Measurements from ENCODE around the gene TNIK. TPM values are rescaled to one million over a fixed set of nuclear protein-coding genes. Genes with fewer than 3 reads are reported as not detected.

TNIK gene
- total and polyA plus RNA-seq, 10 donors, result 0.85 to 34.5 (median 14.1) TPM

DNA sequence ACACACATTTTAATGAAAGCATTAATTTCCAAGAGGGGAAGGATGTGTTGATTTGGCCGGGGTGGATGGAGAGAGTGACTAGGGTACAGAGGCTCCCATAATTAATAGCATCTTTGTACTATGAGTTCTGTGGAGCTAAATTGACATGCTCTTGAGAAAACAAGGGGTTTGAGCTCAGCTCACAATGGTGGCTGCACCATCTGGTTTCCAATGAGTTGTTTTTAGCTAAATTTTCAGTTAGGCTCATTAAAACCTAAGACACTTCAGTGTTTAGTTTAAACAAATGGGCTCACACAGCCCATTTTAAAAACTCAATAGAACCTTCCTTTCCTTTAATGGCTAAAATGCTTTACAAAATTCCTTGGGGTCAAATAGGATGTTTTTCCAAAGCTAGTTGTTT is 199.7 kb downstream of the TNIK start:
- H3K27ac ChIP-seq, result no peak overlapping the region
- no peaks in the 10 kb centered on the region for H3K27me3 ChIP-seq (replicated peaks in 1 of 7)
- 89 to 97% (median 94%) methylated on average over 1 of the region's 1 CpG for WGBS, 5 donors
- no peak for TF ChIP-seq POLR2AphosphoS5 (IDR thresholded peaks at IDR 0.05)
- TF ChIP-seq, protein P1, sequence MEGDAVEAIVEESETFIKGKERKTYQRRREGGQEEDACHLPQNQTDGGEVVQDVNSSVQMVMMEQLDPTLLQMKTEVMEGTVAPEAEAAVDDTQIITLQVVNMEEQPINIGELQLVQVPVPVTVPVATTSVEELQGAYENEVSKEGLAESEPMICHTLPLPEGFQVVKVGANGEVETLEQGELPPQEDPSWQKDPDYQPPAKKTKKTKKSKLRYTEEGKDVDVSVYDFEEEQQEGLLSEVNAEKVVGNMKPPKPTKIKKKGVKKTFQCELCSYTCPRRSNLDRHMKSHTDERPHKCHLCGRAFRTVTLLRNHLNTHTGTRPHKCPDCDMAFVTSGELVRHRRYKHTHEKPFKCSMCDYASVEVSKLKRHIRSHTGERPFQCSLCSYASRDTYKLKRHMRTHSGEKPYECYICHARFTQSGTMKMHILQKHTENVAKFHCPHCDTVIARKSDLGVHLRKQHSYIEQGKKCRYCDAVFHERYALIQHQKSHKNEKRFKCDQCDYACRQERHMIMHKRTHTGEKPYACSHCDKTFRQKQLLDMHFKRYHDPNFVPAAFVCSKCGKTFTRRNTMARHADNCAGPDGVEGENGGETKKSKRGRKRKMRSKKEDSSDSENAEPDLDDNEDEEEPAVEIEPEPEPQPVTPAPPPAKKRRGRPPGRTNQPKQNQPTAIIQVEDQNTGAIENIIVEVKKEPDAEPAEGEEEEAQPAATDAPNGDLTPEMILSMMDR (IDR thresholded peaks at IDR 0.05 in 8 of 11, conservative IDR thresholded peaks at IDR 0.05 in 3 of 11), result no peak
- TF ChIP-seq POLR2A (IDR thresholded peaks at IDR 0.05), result no peak
- no peak for DNase-seq
- no peak overlapping the region for H3K4me3 ChIP-seq
- H3K4me1 ChIP-seq, result peaks cover 0 to 22% (median 5%) of the 10 kb centered on the region in 6 donors
- no peaks in the 10 kb centered on the region for H3K9me3 ChIP-seq
- intact Hi-C loops (cut with DNase I; ENCODE audit: low total_unique reads), result no loop called here
- H3K36me3 ChIP-seq, result no peaks in the 10 kb centered on the region

DNA sequence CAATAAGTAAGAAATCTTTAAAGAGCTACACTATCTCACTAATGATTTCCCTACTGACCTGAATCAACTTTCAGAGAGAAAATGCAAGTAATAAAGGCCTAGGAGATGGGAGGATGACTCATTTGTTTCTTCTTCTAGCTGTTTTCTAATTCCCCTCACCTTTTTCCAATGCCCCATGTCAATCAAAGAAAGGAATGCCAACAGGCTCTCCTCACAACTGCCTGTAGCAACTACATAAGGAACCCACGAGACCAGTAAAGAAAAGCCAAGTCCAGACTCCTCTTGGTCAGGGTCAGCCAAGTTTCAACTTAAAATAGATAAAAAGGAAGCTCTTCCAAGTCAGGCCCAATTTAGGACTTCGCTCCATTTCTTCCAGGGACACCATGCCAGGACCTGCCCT is 201.9 kb downstream of the TNIK start:
- TF ChIP-seq POLR2AphosphoS5 (IDR thresholded peaks at IDR 0.05) (no peak), POLR2A (IDR thresholded peaks at IDR 0.05) (no peak)
- TF ChIP-seq, protein P1 (IDR thresholded peaks at IDR 0.05 in 8 of 11, conservative IDR thresholded peaks at IDR 0.05 in 3 of 11), result no peak
- no peak for DNase-seq
- intact Hi-C loops (cut with DNase I; ENCODE audit: low total_unique reads), result no loop called here
- WGBS, 5 donors, result 73 to 87% (median 84%) methylated on average over 2 of the region's 2 CpGs
- no peak overlapping the region for H3K4me3 ChIP-seq
- no peaks in the 10 kb centered on the region for H3K9me3 ChIP-seq
- H3K27me3 ChIP-seq (replicated peaks in 1 of 7), result no peaks in the 10 kb centered on the region
- H3K4me1 ChIP-seq, result peaks cover 0 to 32% (median 13%) of the 10 kb centered on the region in 6 donors
- peak overlapping the region in 1 of 8 donors; percentile 81 for H3K27ac ChIP-seq
- H3K36me3 ChIP-seq, result no peaks in the 10 kb centered on the region

GRCh38 chr3:171257251-171258203 is 202.7 kb downstream of the TNIK start:
- no peak for DNase-seq
- Histone ChIP-seq H3K27me3 (replicated peaks in 1 of 7) (no peaks in the 10 kb centered on the region), H3K4me1 (peaks cover 0 to 32% (median 13%) of the 10 kb centered on the region in 6 donors), H3K27ac (peak overlapping the region in 4 of 8 donors; percentile 53 to 81 (median 56)), H3K4me3 (no peak overlapping the region), H3K36me3 (no peaks in the 10 kb centered on the region), H3K9me3 (no peaks in the 10 kb centered on the region)
- WGBS, 5 donors, result 82 to 94% (median 90%) methylated on average over 7 of the region's 7 CpGs
- intact Hi-C loops (cut with DNase I; ENCODE audit: low total_unique reads), result no loop called here
- TF ChIP-seq POLR2A (IDR thresholded peaks at IDR 0.05), result no peak
- TF ChIP-seq, protein P1 (IDR thresholded peaks at IDR 0.05 in 8 of 11, conservative IDR thresholded peaks at IDR 0.05 in 3 of 11), result no peak
- no peak for TF ChIP-seq POLR2AphosphoS5 (IDR thresholded peaks at IDR 0.05)
